Activated naive CD8-positive, alpha-beta T cell treated with anti-CD3 and anti-CD28 coated beads for 36 hours (primary cell): ENCODE data around the gene NUP98. TPM values are rescaled to one million over a fixed set of nuclear protein-coding genes. Genes with fewer than 3 reads are reported as not detected.
A peak's percentile ranks its signal among the peaks of the same experiment; 100 is the strongest.

ENCODE experiments used
- DNase-seq: peaks from one replicate; pipeline ENCODE4 v3.0.0; 2021
- H3K27ac Mint-ChIP-seq: one replicate; pipeline ENCODE4 v1.8.0; 2022; ENCODE audit warnings: mild to moderate bottlenecking, moderate library complexity, mixed read lengths
- H3K27me3 Mint-ChIP-seq: one replicate; pipeline ENCODE4 v1.8.0; 2022; ENCODE audit warnings: mild to moderate bottlenecking, mixed read lengths
- H3K36me3 Mint-ChIP-seq: one replicate; pipeline ENCODE4 v1.8.0; 2021; ENCODE audit warnings: mild to moderate bottlenecking, mixed read lengths
- H3K4me1 Mint-ChIP-seq: one replicate; pipeline ENCODE4 v1.8.0; 2021; ENCODE audit warnings: mixed read lengths
- H3K4me3 Mint-ChIP-seq: one replicate; pipeline ENCODE4 v1.8.0; 2022; ENCODE audit warnings: mild to moderate bottlenecking, moderate library complexity, mixed read lengths
- H3K9me3 Mint-ChIP-seq: one replicate; pipeline ENCODE4 v1.8.0; 2022; ENCODE audit warnings: mixed read lengths
- total RNA-seq, 2 experiments: library from RNA; stranded (reverse); gene quantifications; one replicate each; pipeline ENCODE4 v1.2.3, GENCODE V29; 2021

The NUP98 gene
- total RNA-seq, 2 experiments from 2014 or later = 98.1 to 115 TPM

DNA sequence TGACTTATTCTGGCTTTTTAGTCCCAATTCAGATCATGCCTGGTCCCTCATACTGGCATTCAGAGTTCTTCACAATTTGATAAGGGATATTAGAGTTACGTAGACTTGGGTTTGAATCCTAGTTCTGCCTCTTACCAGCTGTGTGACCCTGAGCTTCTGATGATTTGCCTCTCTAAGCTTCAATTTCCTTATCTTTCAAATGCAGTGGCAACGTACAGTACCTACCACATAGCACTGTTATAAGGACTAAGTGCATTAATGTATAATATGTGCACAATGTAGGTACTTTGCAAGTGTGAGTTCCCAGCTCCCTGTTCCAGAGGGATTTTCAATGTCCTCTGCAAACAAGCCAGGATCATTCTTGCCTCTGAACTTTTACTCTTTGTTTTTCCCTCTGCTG, 36.1 kb upstream of the NUP98 start:
- Mint-ChIP-seq H3K9me3 (peaks cover 2% of the 10 kb centered on the region), H3K4me3 (peak overlapping the region; percentile 56)

DNA sequence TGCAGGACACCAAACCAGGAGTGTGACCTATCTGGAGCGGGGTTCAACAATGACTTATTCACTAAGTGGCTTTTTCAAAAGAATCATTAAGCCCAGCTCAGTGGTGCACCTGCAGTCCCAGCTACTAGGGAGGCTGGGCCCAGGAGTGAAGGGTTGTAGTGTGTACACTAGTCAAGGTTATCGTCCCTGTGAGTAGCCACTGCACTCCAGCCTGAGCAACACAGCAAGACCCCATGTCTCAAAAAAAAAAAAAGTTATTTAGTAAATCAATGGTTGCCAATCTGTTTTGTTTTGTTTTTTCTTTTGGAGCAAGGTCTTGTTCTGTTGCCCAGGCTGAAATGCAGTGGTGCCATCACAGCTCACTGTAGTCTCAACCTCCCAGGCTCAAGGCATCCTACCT, 35.5 kb upstream of the NUP98 start:
- DNase-seq = no peak
- Mint-ChIP-seq H3K4me3 (peak overlapping the region; percentile 56), H3K4me1 (peaks cover 67% of the 10 kb centered on the region), H3K9me3 (peaks cover 2% of the 10 kb centered on the region), H3K27ac (peak overlapping the region; percentile 81), H3K27me3 (no peaks in the 10 kb centered on the region), H3K36me3 (peaks cover 70% of the 10 kb centered on the region)

More for the DNA sequence above, 36.1 kb upstream of the NUP98 start:
- peaks cover 73% of the 10 kb centered on the region for H3K4me1 Mint-ChIP-seq
- H3K27ac Mint-ChIP-seq = peak overlapping the region; percentile 81
- H3K36me3 Mint-ChIP-seq = peaks cover 73% of the 10 kb centered on the region
- H3K27me3 Mint-ChIP-seq = no peaks in the 10 kb centered on the region
- DNase-seq = no peak

DNA sequence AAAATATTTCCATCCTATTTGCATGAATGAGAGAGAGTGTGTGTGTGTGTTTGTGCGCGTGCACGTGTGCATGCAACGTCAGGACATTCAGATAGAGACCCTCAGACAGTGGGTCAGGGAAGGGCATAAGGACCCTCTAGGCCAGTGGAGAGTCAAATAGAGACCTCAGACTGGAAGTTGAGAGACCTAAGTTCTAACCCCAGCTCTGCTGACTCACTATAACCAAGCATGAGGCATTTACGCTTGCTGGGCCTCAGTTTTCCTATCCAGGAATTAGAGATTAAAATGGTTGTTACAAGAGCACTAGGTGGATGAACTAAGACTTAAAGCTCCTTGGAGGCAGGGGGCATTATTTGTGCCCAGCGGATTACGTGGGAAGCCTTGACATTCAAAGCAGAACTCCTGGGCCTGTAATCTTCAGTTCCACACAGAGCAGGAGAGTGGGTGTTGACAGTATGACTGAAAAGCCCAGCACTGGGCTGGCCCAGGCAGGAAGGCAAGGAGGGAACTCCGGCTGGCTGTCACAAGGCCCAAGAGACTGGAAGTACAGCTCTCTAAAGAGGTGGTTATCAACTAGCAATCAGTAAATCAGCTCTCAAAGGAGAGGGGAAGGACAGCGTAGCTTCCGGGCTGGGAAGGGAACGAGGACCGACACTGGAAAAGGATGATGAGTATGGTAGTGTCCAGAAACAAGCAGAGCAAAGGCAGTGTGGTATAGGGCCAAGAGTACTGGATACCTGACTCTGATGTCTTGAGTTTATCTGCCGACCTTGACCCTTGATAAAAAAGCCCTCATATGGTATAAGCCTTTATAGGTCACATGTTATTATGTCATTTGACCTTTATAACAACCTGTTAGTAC, 34.3 kb upstream of the NUP98 start:
- DNase-seq = no peak
- Mint-ChIP-seq H3K9me3 (peaks cover 2% of the 10 kb centered on the region), H3K27ac (peak overlapping the region; percentile 81), H3K27me3 (no peaks in the 10 kb centered on the region), H3K36me3 (peaks cover 73% of the 10 kb centered on the region), H3K4me1 (peaks cover 58% of the 10 kb centered on the region), H3K4me3 (peak overlapping the region; percentile 16)

DNA sequence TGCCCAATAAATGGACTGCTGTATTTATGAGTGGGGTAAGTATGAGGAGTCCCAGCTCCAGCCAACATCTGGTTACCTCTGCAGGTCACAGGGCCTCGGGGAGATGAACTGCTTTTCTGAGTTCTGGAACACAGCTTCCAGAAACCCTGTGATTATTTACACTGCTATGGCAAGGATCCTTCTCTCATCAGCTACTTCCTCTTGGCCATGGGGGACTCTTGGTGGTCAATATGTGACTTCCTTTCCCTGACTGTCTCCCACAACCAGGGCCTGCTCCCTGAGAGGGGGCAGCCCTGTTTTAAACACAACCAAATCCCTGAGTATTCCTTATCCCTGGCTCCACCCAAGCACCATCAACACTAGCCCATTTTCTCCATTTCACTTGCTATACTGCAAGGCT, 33.4 kb upstream of the NUP98 start:
- H3K4me3 Mint-ChIP-seq = no peak overlapping the region

GRCh38 chr11:3830088-3830487, 32.7 kb upstream of the NUP98 start:
- DNase-seq = no peak
- Mint-ChIP-seq H3K9me3 (no peaks in the 10 kb centered on the region), H3K4me3 (no peak overlapping the region), H3K36me3 (peaks cover 75% of the 10 kb centered on the region), H3K27ac (peak overlapping the region; percentile 81), H3K27me3 (no peaks in the 10 kb centered on the region), H3K4me1 (peaks cover 51% of the 10 kb centered on the region)

More for the DNA sequence above, 33.4 kb upstream of the NUP98 start:
- Mint-ChIP-seq H3K27me3 (no peaks in the 10 kb centered on the region), H3K36me3 (peaks cover 76% of the 10 kb centered on the region), H3K4me1 (peaks cover 56% of the 10 kb centered on the region), H3K27ac (peak overlapping the region; percentile 81), H3K9me3 (peaks cover 2% of the 10 kb centered on the region)
- DNase-seq = no peak

DNA sequence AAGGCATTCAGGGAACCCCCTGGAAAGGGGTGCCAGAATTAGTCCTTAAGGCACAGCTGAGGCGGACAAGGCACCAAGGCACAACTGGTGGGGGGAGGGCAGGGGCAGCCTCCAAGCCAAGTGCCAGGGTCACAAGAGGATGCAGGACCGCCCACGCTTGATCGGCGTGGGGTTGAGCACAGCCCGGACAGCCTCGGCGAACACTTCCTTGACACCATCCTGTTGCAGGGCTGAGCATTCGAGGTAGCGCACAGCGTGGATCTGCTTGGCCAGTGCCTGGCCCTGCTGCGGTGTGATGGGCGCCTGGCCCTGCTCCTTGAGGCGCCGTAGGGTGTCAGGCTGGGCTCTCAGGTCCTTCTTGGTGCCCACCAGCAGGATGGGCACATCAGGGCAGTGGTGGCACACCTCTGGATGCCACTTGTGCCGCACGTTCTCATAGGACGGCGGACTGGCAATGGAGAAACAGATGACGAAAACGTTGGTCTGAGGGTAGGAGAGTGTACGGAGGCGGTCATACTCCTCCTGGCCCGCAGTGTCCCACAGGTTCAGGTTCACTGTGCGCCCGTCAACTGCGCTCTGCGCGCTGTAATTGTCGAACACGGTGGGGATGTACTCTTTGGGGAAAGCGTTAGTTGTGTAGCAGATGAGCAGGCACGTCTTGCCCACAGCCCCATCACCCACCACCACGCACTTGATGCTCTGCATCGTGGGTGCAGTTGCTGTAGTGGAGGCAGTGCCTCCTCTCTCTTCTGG, 30.3 kb upstream of the NUP98 start:
- H3K4me1 Mint-ChIP-seq = peaks cover 35% of the 10 kb centered on the region
- no peak overlapping the region for H3K4me3 Mint-ChIP-seq
- H3K9me3 Mint-ChIP-seq = no peaks in the 10 kb centered on the region
- H3K36me3 Mint-ChIP-seq = peaks cover 62% of the 10 kb centered on the region
- no peak overlapping the region for H3K27ac Mint-ChIP-seq
- no peaks in the 10 kb centered on the region for H3K27me3 Mint-ChIP-seq
- DNase-seq = no peak

GRCh38 chr11:3826721-3827120, 29.4 kb upstream of the NUP98 start:
- H3K9me3 Mint-ChIP-seq = no peaks in the 10 kb centered on the region
- DNase-seq = no peak
- H3K27me3 Mint-ChIP-seq = no peaks in the 10 kb centered on the region
- H3K27ac Mint-ChIP-seq = peak overlapping the region; percentile 82
- H3K4me3 Mint-ChIP-seq = no peak overlapping the region
- peaks cover 27% of the 10 kb centered on the region for H3K4me1 Mint-ChIP-seq
- peaks cover 56% of the 10 kb centered on the region for H3K36me3 Mint-ChIP-seq

GRCh38 chr11:3825473-3826154, 28.3 kb upstream of the NUP98 start:
- H3K4me1 Mint-ChIP-seq = peaks cover 17% of the 10 kb centered on the region
- H3K4me3 Mint-ChIP-seq = peak overlapping the region; percentile 8
- no peaks in the 10 kb centered on the region for H3K27me3 Mint-ChIP-seq
- peak overlapping the region; percentile 82 for H3K27ac Mint-ChIP-seq
- DNase-seq = no peak
- H3K36me3 Mint-ChIP-seq = peaks cover 46% of the 10 kb centered on the region
- H3K9me3 Mint-ChIP-seq = no peaks in the 10 kb centered on the region

DNA sequence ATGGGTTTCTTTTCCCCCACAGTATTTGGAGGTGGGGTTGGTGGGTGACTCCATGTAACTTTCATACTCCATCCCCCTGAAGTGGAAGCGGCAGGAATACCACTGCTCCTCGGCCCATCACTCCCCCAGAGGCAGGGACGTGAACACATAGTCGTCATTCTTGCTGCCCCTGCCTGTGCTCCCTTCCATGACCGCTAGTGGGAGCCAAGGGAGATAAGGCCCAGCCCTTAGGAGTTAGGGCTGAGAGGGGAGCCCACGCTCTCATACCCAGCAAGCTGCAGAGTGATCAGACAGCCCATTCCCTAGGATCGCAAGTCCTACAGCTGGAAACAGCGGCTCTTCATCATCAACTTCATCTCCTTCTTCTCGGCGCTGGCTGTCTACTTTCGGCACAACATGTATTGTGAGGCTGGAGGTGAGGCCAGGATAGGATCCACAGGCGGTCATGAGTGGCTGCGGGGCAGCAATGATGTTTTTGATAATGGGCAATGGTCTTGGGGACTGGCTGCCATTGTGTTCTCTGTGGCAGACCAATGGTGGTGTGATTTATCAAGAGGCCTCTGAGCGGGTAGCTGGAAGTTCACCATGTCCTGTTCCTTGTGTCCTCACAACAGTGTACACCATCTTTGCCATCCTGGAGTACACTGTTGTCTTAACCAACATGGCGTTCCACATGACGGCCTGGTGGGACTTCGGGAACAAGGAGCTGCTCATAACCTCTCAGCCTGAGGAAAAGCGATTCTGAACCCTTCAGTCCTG, 27.5 kb upstream of the NUP98 start:
- H3K27ac Mint-ChIP-seq = peak overlapping the region; percentile 73
- peaks cover 39% of the 10 kb centered on the region for H3K36me3 Mint-ChIP-seq

DNA sequence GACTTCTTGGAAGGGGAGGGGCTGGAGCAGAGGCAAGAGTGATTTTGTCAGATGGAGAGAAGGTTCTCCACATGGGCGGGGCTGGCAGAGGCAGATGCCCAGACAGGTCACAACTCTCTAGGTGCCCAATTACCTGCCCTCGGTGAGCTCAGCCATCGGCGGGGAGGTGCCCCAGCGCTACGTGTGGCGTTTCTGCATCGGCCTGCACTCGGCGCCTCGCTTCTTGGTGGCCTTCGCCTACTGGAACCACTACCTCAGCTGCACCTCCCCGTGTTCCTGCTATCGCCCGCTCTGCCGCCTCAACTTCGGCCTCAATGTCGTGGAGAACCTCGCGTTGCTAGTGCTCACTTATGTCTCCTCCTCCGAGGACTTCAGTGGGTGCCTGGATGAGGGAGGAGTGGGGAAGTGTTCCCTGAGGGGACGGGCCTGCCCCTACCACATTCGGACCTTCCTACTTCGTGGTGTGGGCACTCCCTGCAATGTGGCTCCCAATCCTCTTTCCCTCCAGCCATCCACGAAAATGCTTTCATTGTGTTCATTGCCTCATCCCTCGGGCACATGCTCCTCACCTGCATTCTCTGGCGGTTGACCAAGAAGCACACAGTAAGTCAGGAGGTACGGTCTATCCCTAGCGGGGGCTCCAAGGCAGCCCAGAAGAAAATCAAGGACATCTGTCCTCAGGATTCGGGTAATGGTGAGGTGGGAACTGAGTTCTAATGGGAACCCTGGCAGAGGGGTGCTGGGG, 26.6 kb upstream of the NUP98 start:
- peak overlapping the region; percentile 40 for H3K27ac Mint-ChIP-seq
- H3K4me3 Mint-ChIP-seq = no peak overlapping the region
- peaks cover 17% of the 10 kb centered on the region for H3K4me1 Mint-ChIP-seq
- H3K27me3 Mint-ChIP-seq = no peaks in the 10 kb centered on the region
- peaks cover 34% of the 10 kb centered on the region for H3K36me3 Mint-ChIP-seq
- H3K9me3 Mint-ChIP-seq = no peaks in the 10 kb centered on the region
- DNase-seq = no peak

More for the DNA sequence above, 27.5 kb upstream of the NUP98 start:
- Mint-ChIP-seq H3K27me3 (no peaks in the 10 kb centered on the region), H3K4me1 (peaks cover 17% of the 10 kb centered on the region), H3K9me3 (no peaks in the 10 kb centered on the region), H3K4me3 (no peak overlapping the region)
- DNase-seq = peak; percentile 78

DNA sequence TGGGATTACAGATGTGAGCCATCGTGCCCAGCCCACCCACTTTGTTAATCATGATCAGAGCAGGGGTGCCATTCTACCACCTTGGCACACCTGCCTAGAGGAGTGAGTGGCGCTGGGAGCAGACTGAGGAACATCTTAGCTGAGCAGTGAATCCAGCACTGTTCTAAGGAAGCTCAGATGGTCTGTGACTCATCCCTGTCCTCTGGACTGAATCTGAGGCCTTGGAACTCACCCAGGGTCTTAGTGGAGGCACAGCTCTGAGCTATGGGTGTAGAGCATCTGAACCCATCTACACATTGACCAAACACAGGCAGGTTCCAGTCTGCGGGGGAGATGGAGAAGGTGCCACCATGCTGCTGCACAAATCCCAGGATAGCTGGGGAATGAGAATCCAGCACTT, 25.9 kb upstream of the NUP98 start:
- peaks cover 17% of the 10 kb centered on the region for H3K4me1 Mint-ChIP-seq
- H3K27ac Mint-ChIP-seq = no peak overlapping the region
- no peak for DNase-seq

DNA sequence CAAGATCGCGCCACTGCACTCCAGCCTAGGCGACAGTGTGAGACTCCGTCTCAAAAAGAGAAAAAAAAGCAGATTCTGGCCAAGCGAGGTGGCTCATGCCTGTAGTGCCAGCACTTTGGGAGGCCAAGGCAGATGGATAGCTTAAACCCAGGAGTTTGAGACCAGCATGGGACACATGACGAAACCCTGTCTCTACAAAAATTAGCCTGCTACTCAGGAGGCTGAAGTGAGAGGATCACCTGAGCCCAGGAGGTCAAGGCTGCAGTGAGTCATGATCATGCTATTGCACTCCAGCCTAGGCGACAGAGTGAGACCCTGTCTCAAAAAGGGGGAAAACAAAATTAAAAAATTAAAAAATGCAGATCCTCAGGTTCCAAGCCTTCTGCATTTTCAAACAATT, 25.0 kb upstream of the NUP98 start:
- no peak overlapping the region for H3K27ac Mint-ChIP-seq
- no peaks in the 10 kb centered on the region for H3K9me3 Mint-ChIP-seq
- H3K4me3 Mint-ChIP-seq = no peak overlapping the region
- peaks cover 17% of the 10 kb centered on the region for H3K4me1 Mint-ChIP-seq
- no peak for DNase-seq
- no peaks in the 10 kb centered on the region for H3K27me3 Mint-ChIP-seq
- H3K36me3 Mint-ChIP-seq = peaks cover 28% of the 10 kb centered on the region

More for the DNA sequence above, 25.9 kb upstream of the NUP98 start:
- Mint-ChIP-seq H3K27me3 (no peaks in the 10 kb centered on the region), H3K4me3 (no peak overlapping the region), H3K9me3 (no peaks in the 10 kb centered on the region), H3K36me3 (peaks cover 34% of the 10 kb centered on the region)

- H3K27me3 Mint-ChIP-seq = no peaks in the 10 kb centered on the region
- H3K27ac Mint-ChIP-seq = no peak overlapping the region
- no peaks in the 10 kb centered on the region for H3K9me3 Mint-ChIP-seq
- H3K36me3 Mint-ChIP-seq = peaks cover 18% of the 10 kb centered on the region
- H3K4me1 Mint-ChIP-seq = peaks cover 14% of the 10 kb centered on the region
- no peak for DNase-seq
- no peak overlapping the region for H3K4me3 Mint-ChIP-seq
These were observed 23.6 kb upstream of the NUP98 start for GRCh38 chr11:3820971-3821370.
